Mesothelial cell of epicardium (in vitro differentiated cells): Measurements from ENCODE around the gene RSRC1. TPM values are rescaled to one million over a fixed set of nuclear protein-coding genes. Genes with fewer than 3 reads are reported as not detected.

Source experiments
- DNase-seq, 2 experiments: peaks; one replicate each; pipeline ENCODE4 v3.0.0; 2021; ENCODE audit warnings: low spot score in 2 of 2; ENCODE audit not compliant: unreplicated experiment in 2 of 2
- H3K27ac Mint-ChIP-seq: 2 replicates; pipeline ENCODE4 v1.8.0; 2021; ENCODE audit warnings: mixed read lengths
- H3K27me3 Mint-ChIP-seq: 2 replicates; pipeline ENCODE4 v1.8.0; 2021; ENCODE audit warnings: low read depth, mixed read lengths
- H3K36me3 Mint-ChIP-seq: 2 replicates; pipeline ENCODE4 v1.8.0; 2021; ENCODE audit warnings: mixed read lengths
- H3K4me1 Mint-ChIP-seq: 2 replicates; pipeline ENCODE4 v1.8.0; 2021; ENCODE audit warnings: mixed read lengths
- H3K4me3 Mint-ChIP-seq: 2 replicates; pipeline ENCODE4 v1.8.0; 2021; ENCODE audit warnings: mild to moderate bottlenecking, moderate library complexity, mixed read lengths
- H3K9me3 Mint-ChIP-seq: 2 replicates; pipeline ENCODE4 v1.8.0; 2021; ENCODE audit warnings: mixed read lengths
- CTCF ChIP-seq: fragments of 200-600 bp; sonication (generic); IDR thresholded peaks from one replicate; pipeline ENCODE4 v1.5.0; 2021; ENCODE audit warnings: antibody characterized with exemption; ENCODE audit not compliant: unreplicated experiment
- total RNA-seq: library from RNA; stranded (reverse); gene quantifications from 3 replicates; pipeline ENCODE4 v1.2.1, GENCODE V29; 2021

RSRC1 gene
- total RNA-seq, 1 donor from 2014 or later = 34.9 TPM

GRCh38 chr3:158159714-158160113 is 49.8 kb downstream of the RSRC1 start:
- TF ChIP-seq CTCF = no peak
- Mint-ChIP-seq H3K27ac (no peak overlapping the region), H3K27me3 (no peaks in the 10 kb centered on the region), H3K4me1 (peaks cover 11% of the 10 kb centered on the region), H3K36me3 (peaks cover 11% of the 10 kb centered on the region), H3K9me3 (peaks cover 13% of the 10 kb centered on the region), H3K4me3 (no peak overlapping the region)
- no peak for DNase-seq

GRCh38 chr3:158160958-158161357 is 51.1 kb downstream of the RSRC1 start:
- no peak for DNase-seq
- Mint-ChIP-seq H3K27me3 (no peaks in the 10 kb centered on the region), H3K27ac (no peak overlapping the region), H3K4me3 (no peak overlapping the region), H3K36me3 (peaks cover 5% of the 10 kb centered on the region), H3K9me3 (peaks cover 4% of the 10 kb centered on the region), H3K4me1 (peaks cover 13% of the 10 kb centered on the region)
- no peak for TF ChIP-seq CTCF

GRCh38 chr3:158165141-158165655 is 55.3 kb downstream of the RSRC1 start:
- H3K4me1 Mint-ChIP-seq = peaks cover 11% of the 10 kb centered on the region
- TF ChIP-seq CTCF = no peak
- no peak overlapping the region for H3K27ac Mint-ChIP-seq

GRCh38 chr3:158165730-158166129 is 55.8 kb downstream of the RSRC1 start:
- TF ChIP-seq CTCF = no peak
- Mint-ChIP-seq H3K4me3 (no peak overlapping the region), H3K27me3 (no peaks in the 10 kb centered on the region), H3K27ac (no peak overlapping the region), H3K9me3 (no peaks in the 10 kb centered on the region), H3K36me3 (peaks cover 4% of the 10 kb centered on the region), H3K4me1 (peaks cover 11% of the 10 kb centered on the region)
- no peak for DNase-seq

More at GRCh38 chr3:158165141-158165655, 55.3 kb downstream of the RSRC1 start:
- DNase-seq = no peak
- Mint-ChIP-seq H3K4me3 (no peak overlapping the region), H3K36me3 (peaks cover 4% of the 10 kb centered on the region), H3K9me3 (no peaks in the 10 kb centered on the region), H3K27me3 (no peaks in the 10 kb centered on the region)

GRCh38 chr3:158166223-158166622 is 56.3 kb downstream of the RSRC1 start:
- Mint-ChIP-seq H3K4me3 (no peak overlapping the region), H3K27ac (no peak overlapping the region), H3K9me3 (no peaks in the 10 kb centered on the region), H3K27me3 (no peaks in the 10 kb centered on the region), H3K36me3 (peaks cover 4% of the 10 kb centered on the region), H3K4me1 (peaks cover 11% of the 10 kb centered on the region)
- no peak for DNase-seq
- TF ChIP-seq CTCF = no peak
